NB4 (cell line): ENCODE data around the gene KLHL10.

Experiments
- MYC ChIP-seq: IDR thresholded peaks from 2 replicates; pipeline ENCODE4 v1.6.1; 2011; ENCODE audit warnings: low read depth, low read length
- POLR2A ChIP-seq: IDR thresholded peaks from 2 replicates; pipeline ENCODE4 v1.6.1; 2011; ENCODE audit warnings: mild to moderate bottlenecking; ENCODE audit not compliant: insufficient read length; ENCODE audit errors: extremely low read depth
- TF ChIP-seq, protein P1 (sequence below): IDR thresholded peaks from 2 replicates; pipeline ENCODE4 v1.6.1; 2011; ENCODE audit warnings: low read depth, low read length
- TF ChIP-seq, protein P2 (sequence below): IDR thresholded peaks from one replicate; pipeline ENCODE4 v1.5.1; 2012; ENCODE audit warnings: low read depth, low read length

DNA sequence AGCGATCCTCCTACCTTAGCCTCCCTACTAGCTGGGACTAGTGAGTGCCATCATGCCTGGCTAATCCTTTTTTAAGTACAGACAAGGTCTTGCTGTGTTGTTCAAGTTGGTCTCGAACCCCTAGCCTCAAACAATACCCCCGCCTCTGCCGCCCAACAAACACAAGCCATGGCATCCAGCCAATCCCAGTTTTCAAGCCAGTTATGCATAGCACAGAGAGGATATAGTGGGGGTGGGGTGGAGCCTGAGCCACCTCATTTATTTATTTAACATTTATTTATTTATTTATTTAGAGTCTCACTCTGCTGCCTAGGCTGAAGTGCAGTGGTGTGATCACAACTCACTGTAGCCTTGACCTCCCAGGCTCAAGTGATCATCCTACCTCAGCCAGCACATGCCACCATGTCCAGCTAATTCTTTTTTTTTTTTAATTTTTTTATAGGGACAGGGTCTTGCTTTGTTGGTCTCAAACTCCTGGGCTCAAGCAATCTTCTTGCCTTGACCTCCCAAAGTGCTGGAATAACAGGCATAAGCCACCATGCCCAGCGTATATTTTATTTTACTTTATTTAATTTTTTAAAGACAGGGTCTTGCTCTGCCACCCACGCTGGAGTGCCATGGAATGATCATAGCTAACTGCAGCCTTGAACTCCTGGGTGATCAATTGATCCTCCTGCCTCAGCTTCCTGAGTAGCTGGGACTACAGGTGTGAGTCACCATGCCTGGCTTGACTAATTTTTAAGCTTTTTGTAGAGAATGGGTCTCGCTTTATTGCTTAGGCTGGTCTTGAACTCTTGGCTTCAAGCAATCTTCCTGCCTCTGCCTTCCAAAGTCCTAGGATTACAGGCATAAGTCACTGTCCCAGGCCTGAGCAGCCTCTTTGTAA lies 53.8 kb downstream of the KLHL10 start:
- TF ChIP-seq, protein P1, sequence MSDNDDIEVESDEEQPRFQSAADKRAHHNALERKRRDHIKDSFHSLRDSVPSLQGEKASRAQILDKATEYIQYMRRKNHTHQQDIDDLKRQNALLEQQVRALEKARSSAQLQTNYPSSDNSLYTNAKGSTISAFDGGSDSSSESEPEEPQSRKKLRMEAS = no peak
- TF ChIP-seq, protein P2, sequence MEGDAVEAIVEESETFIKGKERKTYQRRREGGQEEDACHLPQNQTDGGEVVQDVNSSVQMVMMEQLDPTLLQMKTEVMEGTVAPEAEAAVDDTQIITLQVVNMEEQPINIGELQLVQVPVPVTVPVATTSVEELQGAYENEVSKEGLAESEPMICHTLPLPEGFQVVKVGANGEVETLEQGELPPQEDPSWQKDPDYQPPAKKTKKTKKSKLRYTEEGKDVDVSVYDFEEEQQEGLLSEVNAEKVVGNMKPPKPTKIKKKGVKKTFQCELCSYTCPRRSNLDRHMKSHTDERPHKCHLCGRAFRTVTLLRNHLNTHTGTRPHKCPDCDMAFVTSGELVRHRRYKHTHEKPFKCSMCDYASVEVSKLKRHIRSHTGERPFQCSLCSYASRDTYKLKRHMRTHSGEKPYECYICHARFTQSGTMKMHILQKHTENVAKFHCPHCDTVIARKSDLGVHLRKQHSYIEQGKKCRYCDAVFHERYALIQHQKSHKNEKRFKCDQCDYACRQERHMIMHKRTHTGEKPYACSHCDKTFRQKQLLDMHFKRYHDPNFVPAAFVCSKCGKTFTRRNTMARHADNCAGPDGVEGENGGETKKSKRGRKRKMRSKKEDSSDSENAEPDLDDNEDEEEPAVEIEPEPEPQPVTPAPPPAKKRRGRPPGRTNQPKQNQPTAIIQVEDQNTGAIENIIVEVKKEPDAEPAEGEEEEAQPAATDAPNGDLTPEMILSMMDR = no peak
- TF ChIP-seq POLR2A (no peak), MYC (no peak)
